ENCODE measurements around the gene ZNF579. TPM values are rescaled to one million over a fixed set of nuclear protein-coding genes. Genes with fewer than 3 reads are reported as not detected.

ZNF579 gene
- total and polyA plus RNA-seq, 10 of the 15 experiments (the other 5 are each of a cell fraction or from before 2014, with no cell fraction given), result 0.11 to 11.7 (median 1.5) TPM

GRCh38 chr19:55529636-55530234 lies 50.9 kb downstream of the ZNF579 start (continued):
- TF ChIP-seq TCF7 (IDR thresholded peaks at IDR 0.05; ENCODE audit: borderline replicate concordance) (no peak), RCOR1 (conservative IDR thresholded peaks at IDR 0.05; ENCODE audit: low read depth, low read length) (no peak)
- TF ChIP-seq, protein P1, sequence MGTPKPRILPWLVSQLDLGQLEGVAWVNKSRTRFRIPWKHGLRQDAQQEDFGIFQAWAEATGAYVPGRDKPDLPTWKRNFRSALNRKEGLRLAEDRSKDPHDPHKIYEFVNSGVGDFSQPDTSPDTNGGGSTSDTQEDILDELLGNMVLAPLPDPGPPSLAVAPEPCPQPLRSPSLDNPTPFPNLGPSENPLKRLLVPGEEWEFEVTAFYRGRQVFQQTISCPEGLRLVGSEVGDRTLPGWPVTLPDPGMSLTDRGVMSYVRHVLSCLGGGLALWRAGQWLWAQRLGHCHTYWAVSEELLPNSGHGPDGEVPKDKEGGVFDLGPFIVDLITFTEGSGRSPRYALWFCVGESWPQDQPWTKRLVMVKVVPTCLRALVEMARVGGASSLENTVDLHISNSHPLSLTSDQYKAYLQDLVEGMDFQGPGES (IDR thresholded peaks at IDR 0.05), result no peak

DNA sequence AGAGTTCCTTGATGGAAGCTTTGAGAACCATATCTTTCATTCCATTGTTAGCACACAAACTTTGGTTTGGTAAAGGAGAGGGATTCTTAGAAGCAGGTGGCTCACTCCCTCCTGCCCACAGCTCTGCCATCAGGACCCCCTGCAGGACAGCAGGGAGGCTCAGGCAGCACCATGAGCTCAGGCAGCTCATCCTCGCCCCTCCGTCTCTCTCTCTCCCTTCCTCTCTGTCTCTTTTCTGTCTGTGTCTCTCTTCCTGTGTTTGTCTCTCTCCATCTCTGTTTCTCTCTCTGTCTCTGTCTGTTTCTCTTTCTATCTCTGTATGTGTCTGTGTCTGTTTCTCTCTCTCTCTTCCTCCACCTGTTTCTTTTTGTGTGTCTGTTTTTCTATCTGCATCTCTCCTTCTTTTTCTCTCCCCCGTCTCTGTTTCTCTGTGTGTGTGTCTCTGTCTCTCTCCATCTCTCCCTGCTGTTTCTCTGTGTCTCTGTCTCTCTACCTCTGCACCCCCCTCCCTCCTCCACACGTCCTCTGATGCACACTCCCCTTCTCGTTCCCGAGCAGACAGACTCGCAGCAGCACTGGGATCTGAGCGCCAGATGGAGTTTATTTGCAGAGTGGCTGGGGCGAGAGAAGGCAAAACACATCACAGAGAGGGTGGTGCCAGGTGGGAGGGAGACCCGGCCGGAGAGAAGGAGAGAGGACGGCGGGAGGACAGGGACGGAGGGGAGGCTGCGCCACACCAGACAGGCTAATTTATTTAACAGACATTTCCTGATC lies 52.4 kb downstream of the ZNF579 start:
- H3K79me2 ChIP-seq (ENCODE audit: control insufficient read depth, insufficient read depth, low read length), result no peaks in the 10 kb centered on the region
- ATAC-seq (no peak), FAIRE-seq (no peak), DNase-seq (ENCODE audit: low read depth, low spot score) (no peak)
- no peaks in the 10 kb centered on the region; the same call in 2 of the 3 replicates for H3K9me3 ChIP-seq (replicated peaks; ENCODE audit: control insufficient read depth, insufficient read depth, low read length)
- H3K4me3 ChIP-seq, result no peak overlapping the region
- no peak overlapping the region for H2AFZ ChIP-seq (ENCODE audit: control insufficient read depth, low read depth, low read length)
- no TSS peak for BruUV-seq (replicated peaks)
- no peak overlapping the region for H3K27ac ChIP-seq (ENCODE audit: control insufficient read depth, insufficient read depth)
- RAD21 ChIA-PET (ENCODE audit: unreplicated experiment), result no interaction called here
- no peaks in the 10 kb centered on the region for H3K27me3 ChIP-seq (replicated peaks in 1 of 2; ENCODE audit: control insufficient read depth in 2 of 2, insufficient read depth in 2 of 2, low read length in 1 of 2)
- H3K36me3 ChIP-seq (ENCODE audit: control insufficient read depth in 2 of 2, insufficient read depth in 2 of 2, low read length in 1 of 2), result no peaks in the 10 kb centered on the region
- SMC1A ChIA-PET (ENCODE audit: uncharacterized antibody, unreplicated experiment), result no interaction called here
- no peak overlapping the region for H3K4me2 ChIP-seq (ENCODE audit: control insufficient read depth, insufficient read depth)
- POLR2A ChIA-PET, result no interaction called here
- intact Hi-C loops (cut with micrococcal nuclease; ENCODE audit: unreplicated experiment) (no loop called here), in situ Hi-C loops (cut with MboI) (no loop called here)
- 54% methylated on average over 15 of the region's 15 CpGs for WGBS (ENCODE audit: insufficient coverage, insufficient replicate concordance, low lambda C conversion rate, missing lambda C conversion rate)
- H3K9ac ChIP-seq (ENCODE audit: control insufficient read depth, insufficient read depth, low read length), result no peak overlapping the region
- H3K4me1 ChIP-seq (ENCODE audit: control insufficient read depth, insufficient read depth, low read length), result no peaks in the 10 kb centered on the region
- no peaks in the 10 kb centered on the region for H4K20me1 ChIP-seq (ENCODE audit: control insufficient read depth, insufficient read depth)
- CTCF ChIA-PET, result no interaction called here
- no peak for TF ChIP-seq EZH2 (IDR thresholded peaks at IDR 0.05; ENCODE audit: borderline replicate concordance, control insufficient read depth, low read depth, low read length)
- no peak for TF ChIP-seq SREBF1 (IDR thresholded peaks at IDR 0.05; ENCODE audit: low read length)
- TF ChIP-seq HSF1 (IDR thresholded peaks at IDR 0.05; ENCODE audit: low read depth, low read length), result no peak
- TF ChIP-seq, protein P2, sequence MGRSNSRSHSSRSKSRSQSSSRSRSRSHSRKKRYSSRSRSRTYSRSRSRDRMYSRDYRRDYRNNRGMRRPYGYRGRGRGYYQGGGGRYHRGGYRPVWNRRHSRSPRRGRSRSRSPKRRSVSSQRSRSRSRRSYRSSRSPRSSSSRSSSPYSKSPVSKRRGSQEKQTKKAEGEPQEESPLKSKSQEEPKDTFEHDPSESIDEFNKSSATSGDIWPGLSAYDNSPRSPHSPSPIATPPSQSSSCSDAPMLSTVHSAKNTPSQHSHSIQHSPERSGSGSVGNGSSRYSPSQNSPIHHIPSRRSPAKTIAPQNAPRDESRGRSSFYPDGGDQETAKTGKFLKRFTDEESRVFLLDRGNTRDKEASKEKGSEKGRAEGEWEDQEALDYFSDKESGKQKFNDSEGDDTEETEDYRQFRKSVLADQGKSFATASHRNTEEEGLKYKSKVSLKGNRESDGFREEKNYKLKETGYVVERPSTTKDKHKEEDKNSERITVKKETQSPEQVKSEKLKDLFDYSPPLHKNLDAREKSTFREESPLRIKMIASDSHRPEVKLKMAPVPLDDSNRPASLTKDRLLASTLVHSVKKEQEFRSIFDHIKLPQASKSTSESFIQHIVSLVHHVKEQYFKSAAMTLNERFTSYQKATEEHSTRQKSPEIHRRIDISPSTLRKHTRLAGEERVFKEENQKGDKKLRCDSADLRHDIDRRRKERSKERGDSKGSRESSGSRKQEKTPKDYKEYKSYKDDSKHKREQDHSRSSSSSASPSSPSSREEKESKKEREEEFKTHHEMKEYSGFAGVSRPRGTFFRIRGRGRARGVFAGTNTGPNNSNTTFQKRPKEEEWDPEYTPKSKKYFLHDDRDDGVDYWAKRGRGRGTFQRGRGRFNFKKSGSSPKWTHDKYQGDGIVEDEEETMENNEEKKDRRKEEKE (IDR thresholded peaks at IDR 0.05), result no peak
- no peak for TF ChIP-seq NR2C2 (IDR thresholded peaks at IDR 0.05; ENCODE audit: borderline replicate concordance, control insufficient read depth, insufficient read length, low read depth)
- TF ChIP-seq RELA (IDR thresholded peaks at IDR 0.05; ENCODE audit: borderline replicate concordance, partially characterized antibody), result no peak
- no peak for TF ChIP-seq ATF2 (IDR thresholded peaks at IDR 0.05; ENCODE audit: low read length)
- TF ChIP-seq ZSCAN29 (IDR thresholded peaks at IDR 0.05), result no peak
- no peak for TF ChIP-seq PML (IDR thresholded peaks at IDR 0.05; ENCODE audit: low read length)
- no peak for TF ChIP-seq ZNF24 (IDR thresholded peaks at IDR 0.05)
